Measurements from ENCODE around the gene PHACTR1.

GRCh38 chr6:13285705-13286104 lies 569.1 kb downstream of the PHACTR1 start:
- no peak for TF ChIP-seq POLR2AphosphoS5 (IDR thresholded peaks at IDR 0.05; ENCODE audit: low read depth, low read length)
- no peak for TF ChIP-seq POLR2A (IDR thresholded peaks at IDR 0.05; ENCODE audit: low read depth, low read length)
- TF ChIP-seq TAF1 (IDR thresholded peaks at IDR 0.05; ENCODE audit: borderline replicate concordance, low read depth, low read length), result no peak

All from GM12892 (cell line).